Caco-2 (cell line): ENCODE data around the gene SLC24A4. TPM values are rescaled to one million over a fixed set of nuclear protein-coding genes. Genes with fewer than 3 reads are reported as not detected.
"Not testable (repeated sequence)": the region's sequence is repeated elsewhere in the genome, so short reads cannot be mapped to it uniquely, and the experiment has no call there.

Experiments
- BruUV-seq: library from RNA; stranded (reverse); fragments of 400-500 nt; replicated peaks from 2 replicates; lab custom pipeline; 2021; lab: Mats Ljungman, UMichigan
- CTCF ChIA-PET: fragments of 300-600 bp; sonication (Branson Sonifier 250); formaldehyde crosslinking; loops from one replicate; lab custom pipeline; 2022; ENCODE audit warnings: antibody characterized with exemption; lab: Charles Lee
- POLR2A ChIA-PET: fragments of 300-600 bp; sonication (Branson Sonifier 250); formaldehyde crosslinking; loops from one replicate; lab custom pipeline; 2022; ENCODE audit warnings: antibody characterized with exemption; lab: Charles Lee
- DNase-seq, 2 experiments: peaks; one replicate each; pipeline versions ENCODE4 v3.0.0 to v3.0.0-alpha.2; 2020 to 2022
- H3K27me3 ChIP-seq: replicated peaks from 2 replicates; pipeline ENCODE4 v1.6.0; 2011; ENCODE audit warnings: low read length; ENCODE audit not compliant: control insufficient read depth, insufficient read depth
- H3K36me3 ChIP-seq: 2 replicates; pipeline ENCODE4 v1.5.1; 2011; ENCODE audit warnings: low read length; ENCODE audit not compliant: control insufficient read depth, insufficient read depth
- H3K4me1 ChIP-seq: fragments of 250-450 bp; sonication (Bioruptor Pico); 2 replicates; pipeline ENCODE4 v1.5.1; 2020; ENCODE audit warnings: mild to moderate bottlenecking
- H3K4me3 ChIP-seq: 2 replicates; pipeline ENCODE4 v1.5.1; 2011; ENCODE audit warnings: low read depth, mild to moderate bottlenecking, control low read depth, low read length
- H3K9me3 ChIP-seq: fragments of 250-450 bp; sonication (Bioruptor Pico); 2 replicates; pipeline ENCODE4 v1.5.1; 2020; ENCODE audit warnings: mild to moderate bottlenecking, moderate library complexity
- H3K27ac Mint-ChIP-seq: one replicate; pipeline ENCODE4 v1.8.0; 2022; ENCODE audit warnings: mixed read lengths; ENCODE audit not compliant: unreplicated experiment
- H3K27me3 Mint-ChIP-seq: one replicate; pipeline ENCODE4 v1.8.0; 2022; ENCODE audit warnings: mixed read lengths; ENCODE audit not compliant: insufficient read depth, unreplicated experiment
- H3K36me3 Mint-ChIP-seq: one replicate; pipeline ENCODE4 v1.8.0; 2022; ENCODE audit warnings: mild to moderate bottlenecking, mixed read lengths; ENCODE audit not compliant: insufficient read depth, unreplicated experiment
- H3K4me1 Mint-ChIP-seq: one replicate; pipeline ENCODE4 v1.8.0; 2022; ENCODE audit warnings: low read depth, mixed read lengths; ENCODE audit not compliant: unreplicated experiment
- H3K4me3 Mint-ChIP-seq: one replicate; pipeline ENCODE4 v1.8.0; 2022; ENCODE audit warnings: mild to moderate bottlenecking, moderate library complexity, mixed read lengths; ENCODE audit not compliant: unreplicated experiment
- H3K9me3 Mint-ChIP-seq: one replicate; pipeline ENCODE4 v1.8.0; 2022; ENCODE audit warnings: mixed read lengths; ENCODE audit not compliant: unreplicated experiment
- CTCF ChIP-seq, 2 experiments: fragments of 200-600 bp in 1 of 2; IDR thresholded peaks; 1 replicate in 1 of 2; 2 replicates in 1 of 2; pipeline versions ENCODE4 v1.5.1 to v1.8.0; 2011 to 2022; ENCODE audit warnings: antibody characterized with exemption in 1 of 2, control low read depth in 1 of 2, inconsistent platforms in 1 of 2, low read depth in 1 of 2, low read length in 1 of 2, mild to moderate bottlenecking in 1 of 2, moderate library complexity in 1 of 2; ENCODE audit not compliant: insufficient read depth in 1 of 2, severe bottlenecking in 1 of 2, unreplicated experiment in 1 of 2
- intact Hi-C: fragments of 100-400 bp; cut with micrococcal nuclease; formaldehyde crosslinking; loops from one replicate; pipeline ENCODE4 v1.10.0; 2022; ENCODE audit not compliant: unreplicated experiment
- total RNA-seq: library from RNA; stranded (reverse); gene quantifications from 2 replicates; pipeline ENCODE4 v1.2.3, GENCODE V29; 2022

Gene SLC24A4
- total RNA-seq, 1 experiment from 2014 or later: not detected

DNA sequence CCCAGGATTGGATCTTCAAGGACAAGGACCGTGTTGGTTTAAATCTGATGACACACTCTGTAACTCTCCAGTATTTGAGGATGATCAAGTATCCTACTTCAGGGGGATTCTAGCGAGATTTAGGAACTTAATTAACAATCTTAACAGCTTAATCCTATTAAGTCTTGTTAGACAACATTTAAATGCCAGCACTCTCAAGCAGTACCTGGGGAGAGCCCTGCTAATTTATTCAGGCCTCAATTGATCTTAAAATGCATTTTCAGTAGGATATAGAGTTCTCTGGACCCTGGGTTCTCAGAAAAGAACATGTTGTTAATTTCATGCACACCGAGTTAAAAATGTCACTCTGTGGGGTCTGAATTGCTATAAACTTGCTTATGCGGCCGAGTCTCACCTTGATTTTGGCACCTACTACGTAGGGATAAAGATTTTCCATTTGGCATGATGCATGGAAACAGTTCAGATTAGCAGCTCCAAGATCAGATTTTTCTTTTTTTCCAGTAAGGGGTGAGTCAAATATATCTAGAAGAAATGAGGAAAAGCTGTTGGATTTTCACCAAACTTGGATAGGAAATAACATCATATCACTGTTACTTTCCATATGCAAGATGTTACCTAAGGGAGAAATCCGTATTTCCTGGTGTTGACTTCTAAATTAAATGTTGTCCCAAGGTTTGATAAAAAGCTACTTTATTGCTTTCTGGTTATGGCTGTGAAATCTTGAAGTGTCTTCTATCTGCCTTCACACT lies 76.1 kb downstream of the SLC24A4 start:
- H3K36me3 ChIP-seq: no peaks in the 10 kb centered on the region
- H3K4me3 ChIP-seq: no peak overlapping the region
- no peaks in the 10 kb centered on the region for H3K4me1 ChIP-seq
- H3K9me3 ChIP-seq: no peaks in the 10 kb centered on the region
- Mint-ChIP-seq H3K27me3 (peaks cover 11% of the 10 kb centered on the region), H3K4me3 (no peak overlapping the region), H3K4me1 (no peaks in the 10 kb centered on the region), H3K27ac (no peak overlapping the region), H3K9me3 (no peaks in the 10 kb centered on the region), H3K36me3 (no peaks in the 10 kb centered on the region)
- intact Hi-C loops: no loop called here
- BruUV-seq: no TSS peak
- POLR2A ChIA-PET: no interaction called here
- no peak for TF ChIP-seq CTCF (IDR thresholded peaks at IDR 0.05; ENCODE audit: insufficient read depth in 1 of 2, low read depth in 1 of 2, low read length in 1 of 2, severe bottlenecking in 1 of 2, unreplicated experiment in 1 of 2)
- no peaks in the 10 kb centered on the region for H3K27me3 ChIP-seq
- CTCF ChIA-PET: no interaction called here
- no peak for DNase-seq

GRCh38 chr14:92400579-92401444 lies 77.8 kb downstream of the SLC24A4 start:
- no peaks in the 10 kb centered on the region for H3K9me3 ChIP-seq
- H3K4me1 ChIP-seq: no peaks in the 10 kb centered on the region
- intact Hi-C loops: no loop called here
- H3K27me3 ChIP-seq: no peaks in the 10 kb centered on the region; the same call in 1 of the 2 replicates
- Mint-ChIP-seq H3K9me3 (peaks cover 15% of the 10 kb centered on the region), H3K27me3 (peaks cover 11% of the 10 kb centered on the region), H3K4me1 (peaks cover 5% of the 10 kb centered on the region), H3K4me3 (no peak overlapping the region), H3K27ac (no peak overlapping the region), H3K36me3 (no peaks in the 10 kb centered on the region)
- ChIA-PET CTCF (interaction anchor here (0.7 kb wide), 1 partner anchor 42 kb away, joined by 7 read pairs; no protein-coding TSS in a partner anchor), POLR2A (no interaction called here)
- no TSS peak for BruUV-seq
- no peak overlapping the region for H3K4me3 ChIP-seq
- TF ChIP-seq CTCF (IDR thresholded peaks at IDR 0.05; ENCODE audit: insufficient read depth in 1 of 2, low read depth in 1 of 2, low read length in 1 of 2, severe bottlenecking in 1 of 2, unreplicated experiment in 1 of 2): no peak
- no peaks in the 10 kb centered on the region for H3K36me3 ChIP-seq
- no peak for DNase-seq

- TF ChIP-seq CTCF (IDR thresholded peaks at IDR 0.05; ENCODE audit: insufficient read depth in 1 of 2, low read depth in 1 of 2, low read length in 1 of 2, severe bottlenecking in 1 of 2, unreplicated experiment in 1 of 2): no peak
- peaks cover 5% of the 10 kb centered on the region for H3K4me1 Mint-ChIP-seq
- CTCF ChIA-PET: no interaction called here
These were observed 78.6 kb downstream of the SLC24A4 start for GRCh38 chr14:92401561-92401960.

GRCh38 chr14:92402500-92402899 lies 79.5 kb downstream of the SLC24A4 start:
- DNase-seq, POLR2A ChIA-PET, CTCF ChIA-PET, H3K36me3 ChIP-seq, H3K4me1 Mint-ChIP-seq, H3K4me3 Mint-ChIP-seq, H3K27me3 Mint-ChIP-seq, H3K27ac Mint-ChIP-seq, H3K4me1 ChIP-seq, BruUV-seq, H3K9me3 ChIP-seq, H3K27me3 ChIP-seq, H3K4me3 ChIP-seq, intact Hi-C loops, H3K36me3 Mint-ChIP-seq: not testable (repeated sequence)
- peaks cover 26% of the 10 kb centered on the region for H3K9me3 Mint-ChIP-seq

More at GRCh38 chr14:92401561-92401960, 78.6 kb downstream of the SLC24A4 start:
- Histone ChIP-seq H3K4me1 (no peaks in the 10 kb centered on the region), H3K4me3 (no peak overlapping the region), H3K36me3 (no peaks in the 10 kb centered on the region), H3K9me3 (0 out of 2 replicates have a peak, but pooled peaks cover 5% of the 10 kb centered on the region), H3K27me3 (no peaks in the 10 kb centered on the region; the same call in 1 of the 2 replicates)
- Mint-ChIP-seq H3K27ac (no peak overlapping the region), H3K4me3 (no peak overlapping the region), H3K9me3 (peaks cover 18% of the 10 kb centered on the region), H3K36me3 (no peaks in the 10 kb centered on the region), H3K27me3 (peaks cover 11% of the 10 kb centered on the region)
- DNase-seq: no peak
- no TSS peak for BruUV-seq
- POLR2A ChIA-PET: no interaction called here
- intact Hi-C loops: no loop called here
